PC-3 (cell line): ENCODE measurements around the gene ZFYVE9. TPM values are rescaled to one million over a fixed set of nuclear protein-coding genes. Genes with fewer than 3 reads are reported as not detected.
"Not testable (repeated sequence)": the region's sequence is repeated elsewhere in the genome, so short reads cannot be mapped to it uniquely, and the experiment has no call there.

ENCODE experiments used
- ATAC-seq: fragments of 200-7000 bp; cut with Tn5 transposase; 2 replicates; pipeline ENCODE4 v1.9.1; 2020; ENCODE audit warnings: mild to moderate bottlenecking, moderate library complexity
- BruUV-seq: library from RNA; stranded (reverse); fragments of 400-500 nt; replicated peaks from 2 replicates; lab custom pipeline; 2021; lab: Mats Ljungman, UMichigan
- CTCF ChIA-PET: fragments of 300-600 bp; sonication (Branson Sonifier 250); formaldehyde crosslinking; loops from one replicate; lab custom pipeline; 2022; ENCODE audit warnings: antibody characterized with exemption; lab: Charles Lee
- POLR2A ChIA-PET: fragments of 300-600 bp; sonication (Branson Sonifier 250); formaldehyde crosslinking; loops from one replicate; lab custom pipeline; 2022; ENCODE audit warnings: antibody characterized with exemption; ENCODE audit not compliant: unreplicated experiment; lab: Charles Lee
- DNase-seq: peaks from one replicate; pipeline ENCODE4 v3.0.0-alpha.2; 2015
- H2AFZ ChIP-seq: fragments of 300-600 bp; sonication (generic); 2 replicates; pipeline ENCODE4 v1.6.0; 2016; ENCODE audit warnings: antibody characterized with exemption, low read length
- H3F3A ChIP-seq: fragments of 300-600 bp; sonication (generic); one replicate; pipeline ENCODE4 v1.6.0; 2017; ENCODE audit warnings: antibody characterized with exemption, low read length, control low read depth, mild to moderate bottlenecking; ENCODE audit not compliant: unreplicated experiment
- H3K27ac ChIP-seq: fragments of 300-600 bp; sonication (generic); 2 replicates; pipeline ENCODE4 v1.5.1; 2016; ENCODE audit warnings: mild to moderate bottlenecking, low read length
- H3K27me3 ChIP-seq: fragments of 300-600 bp; sonication (generic); 2 replicates; pipeline ENCODE4 v1.6.1; 2016; ENCODE audit warnings: low read length, mixed read lengths
- H3K36me3 ChIP-seq: fragments of 300-600 bp; sonication (generic); 2 replicates; pipeline ENCODE4 v1.6.1; 2016; ENCODE audit warnings: low read depth, mixed run types, low read length, mixed read lengths
- H3K4me1 ChIP-seq: fragments of 300-600 bp; sonication (generic); 2 replicates; pipeline ENCODE4 v1.5.1; 2016; ENCODE audit warnings: low read length; ENCODE audit not compliant: insufficient read depth
- H3K4me2 ChIP-seq: fragments of 300-600 bp; sonication (generic); 2 replicates; pipeline ENCODE4 v1.6.0; 2016; ENCODE audit warnings: low read length
- H3K4me3 ChIP-seq: fragments of 300-600 bp; sonication (generic); 2 replicates; pipeline ENCODE4 v1.5.1; 2016; ENCODE audit warnings: mild to moderate bottlenecking, low read length, mixed read lengths
- H3K79me2 ChIP-seq: fragments of 300-600 bp; sonication (generic); 2 replicates; pipeline ENCODE4 v1.6.1; 2017; ENCODE audit warnings: low read length, mixed read lengths
- H3K9ac ChIP-seq: fragments of 300-600 bp; sonication (generic); 2 replicates; pipeline ENCODE4 v1.6.0; 2016; ENCODE audit warnings: mild to moderate bottlenecking, low read length
- H3K9me2 ChIP-seq: fragments of 300-600 bp; sonication (generic); replicated peaks from 2 replicates; pipeline ENCODE4 v1.6.1; 2016; ENCODE audit warnings: mixed run types, low read length, mixed read lengths
- H3K9me3 ChIP-seq: fragments of 300-600 bp; sonication (generic); 2 replicates; pipeline ENCODE4 v1.6.1; 2016; ENCODE audit warnings: low read length, mixed read lengths
- H4K20me1 ChIP-seq: fragments of 300-600 bp; sonication (generic); 2 replicates; pipeline ENCODE4 v1.6.1; 2016; ENCODE audit warnings: low read length, mixed read lengths
- CTCF ChIP-seq: fragments of 300-600 bp; sonication (generic); conservative IDR thresholded peaks from 2 replicates; pipeline ENCODE4 v1.5.1; 2017; ENCODE audit warnings: antibody characterized with exemption, low read depth, mild to moderate bottlenecking, low read length
- EZH2 ChIP-seq: fragments of 300-600 bp; sonication (generic); IDR thresholded peaks from one replicate; pipeline ENCODE4 v1.6.1; 2017; ENCODE audit warnings: antibody characterized with exemption, mild to moderate bottlenecking, low read length; ENCODE audit not compliant: unreplicated experiment
- EZH2phosphoT487 ChIP-seq: fragments of 300-600 bp; sonication (generic); IDR thresholded peaks from 2 replicates; pipeline ENCODE4 v1.6.1; 2018; ENCODE audit warnings: mild to moderate bottlenecking, antibody characterized with exemption, low read length, borderline replicate concordance
- intact Hi-C: fragments of 100-400 bp; cut with micrococcal nuclease; formaldehyde crosslinking; loops from 2 replicates; pipeline ENCODE4 v1.9.0; 2023
- total RNA-seq: library from RNA; depleted of rRNA; stranded (reverse); fragments of >200 nt; gene quantifications from 2 replicates; pipeline ENCODE4 v1.2.3, GENCODE V29; 2014

The ZFYVE9 gene
- total RNA-seq, 1 experiment from 2014 or later = 14.2 TPM

GRCh38 chr1:52168373-52169080 lies 26.6 kb downstream of the ZFYVE9 start:
- DNase-seq (no peak), ATAC-seq (no peak)
- intact Hi-C loops = no loop called here
- Histone ChIP-seq H3K4me3 (no peak overlapping the region), H3K4me2 (no peak overlapping the region), H3K79me2 (no peaks in the 10 kb centered on the region), H2AFZ (no peak overlapping the region), H3K9me3 (no peaks in the 10 kb centered on the region), H3K9me2 (no peaks in the 10 kb centered on the region), H3K9ac (no peak overlapping the region), H4K20me1 (no peaks in the 10 kb centered on the region), H3K27me3 (no peaks in the 10 kb centered on the region), H3F3A (no peaks in the 10 kb centered on the region), H3K4me1 (no peaks in the 10 kb centered on the region), H3K36me3 (no peaks in the 10 kb centered on the region), H3K27ac (no peak overlapping the region)
- CTCF ChIA-PET = no interaction called here
- POLR2A ChIA-PET = no interaction called here
- no TSS peak for BruUV-seq
- TF ChIP-seq CTCF = no peak
- no peak for TF ChIP-seq EZH2phosphoT487
- no peak for TF ChIP-seq EZH2

- CTCF ChIA-PET, H3K4me1 ChIP-seq, POLR2A ChIA-PET, H3F3A ChIP-seq, H3K9ac ChIP-seq, H3K36me3 ChIP-seq, H3K9me3 ChIP-seq, H4K20me1 ChIP-seq, H3K27me3 ChIP-seq, DNase-seq, H3K4me3 ChIP-seq, H3K27ac ChIP-seq, H3K9me2 ChIP-seq, ATAC-seq, H3K79me2 ChIP-seq, intact Hi-C loops, H2AFZ ChIP-seq, H3K4me2 ChIP-seq, BruUV-seq: not testable (repeated sequence)
Measured at GRCh38 chr1:52171149-52171548, 29.3 kb downstream of the ZFYVE9 start.

GRCh38 chr1:52179073-52179472 lies 37.2 kb downstream of the ZFYVE9 start:
- no peaks in the 10 kb centered on the region for H3K9me2 ChIP-seq
- H2AFZ ChIP-seq = no peak overlapping the region
- no TSS peak for BruUV-seq
- H3K27ac ChIP-seq = no peak overlapping the region
- no peaks in the 10 kb centered on the region for H3K36me3 ChIP-seq
- no peaks in the 10 kb centered on the region for H3K4me1 ChIP-seq
- H4K20me1 ChIP-seq = no peaks in the 10 kb centered on the region
- POLR2A ChIA-PET = no interaction called here
- CTCF ChIA-PET = no interaction called here
- no peaks in the 10 kb centered on the region for H3K9me3 ChIP-seq
- H3K4me3 ChIP-seq = no peak overlapping the region
- no peak for TF ChIP-seq CTCF
- no peak for TF ChIP-seq EZH2phosphoT487
- no peak for TF ChIP-seq EZH2
- no peaks in the 10 kb centered on the region for H3F3A ChIP-seq
- no peaks in the 10 kb centered on the region for H3K79me2 ChIP-seq
- intact Hi-C loops = no loop called here
- H3K9ac ChIP-seq = no peak overlapping the region
- H3K27me3 ChIP-seq = no peaks in the 10 kb centered on the region
- DNase-seq = no peak
- ATAC-seq = no peak
- no peak overlapping the region for H3K4me2 ChIP-seq
